Measurements from ENCODE around the gene EGLN3.

EGLN3 gene

GRCh38 chr14:33950320-33951182, at the start of gene EGLN3:
EGLN3 (minus strand) TSS chr14:33951074; CDS start chr14:33950752, 322 bp downstream.
- TF ChIP-seq, protein P1, sequence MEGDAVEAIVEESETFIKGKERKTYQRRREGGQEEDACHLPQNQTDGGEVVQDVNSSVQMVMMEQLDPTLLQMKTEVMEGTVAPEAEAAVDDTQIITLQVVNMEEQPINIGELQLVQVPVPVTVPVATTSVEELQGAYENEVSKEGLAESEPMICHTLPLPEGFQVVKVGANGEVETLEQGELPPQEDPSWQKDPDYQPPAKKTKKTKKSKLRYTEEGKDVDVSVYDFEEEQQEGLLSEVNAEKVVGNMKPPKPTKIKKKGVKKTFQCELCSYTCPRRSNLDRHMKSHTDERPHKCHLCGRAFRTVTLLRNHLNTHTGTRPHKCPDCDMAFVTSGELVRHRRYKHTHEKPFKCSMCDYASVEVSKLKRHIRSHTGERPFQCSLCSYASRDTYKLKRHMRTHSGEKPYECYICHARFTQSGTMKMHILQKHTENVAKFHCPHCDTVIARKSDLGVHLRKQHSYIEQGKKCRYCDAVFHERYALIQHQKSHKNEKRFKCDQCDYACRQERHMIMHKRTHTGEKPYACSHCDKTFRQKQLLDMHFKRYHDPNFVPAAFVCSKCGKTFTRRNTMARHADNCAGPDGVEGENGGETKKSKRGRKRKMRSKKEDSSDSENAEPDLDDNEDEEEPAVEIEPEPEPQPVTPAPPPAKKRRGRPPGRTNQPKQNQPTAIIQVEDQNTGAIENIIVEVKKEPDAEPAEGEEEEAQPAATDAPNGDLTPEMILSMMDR (conservative IDR thresholded peaks at IDR 0.05; ENCODE audit: low read depth, low read length): no peak
- DNase-seq (ENCODE audit: low read depth): peak; percentile 50
- peak within 1 kb of the TSS; percentile 67 for H3K4me3 ChIP-seq (ENCODE audit: low read depth, low read length)

DNA sequence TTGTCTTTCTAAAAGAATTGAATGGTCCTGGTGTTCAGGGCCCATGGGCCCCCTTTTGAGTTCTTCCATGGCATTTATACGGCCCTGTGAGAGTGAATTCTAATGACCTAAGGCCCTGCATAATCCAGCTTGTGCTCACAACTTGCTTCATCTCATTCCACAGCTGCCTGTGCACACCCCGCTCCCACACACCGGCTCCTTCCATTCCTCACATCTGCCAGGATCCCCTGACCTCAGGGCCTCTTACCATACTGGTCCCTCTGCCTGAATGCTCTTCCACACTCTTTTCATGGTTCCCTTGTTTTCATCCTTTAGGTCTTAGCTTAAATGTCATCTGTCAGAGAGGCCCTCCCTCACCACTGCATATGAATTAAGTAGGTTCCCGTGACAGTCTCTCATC, 49.5 kb upstream of the EGLN3 start:
- no peak for DNase-seq (ENCODE audit: low read depth)
- H3K4me3 ChIP-seq (ENCODE audit: low read depth, low read length): no peak overlapping the region
- TF ChIP-seq, protein P1 (conservative IDR thresholded peaks at IDR 0.05; ENCODE audit: low read depth, low read length): no peak

- TF ChIP-seq, protein P1 (conservative IDR thresholded peaks at IDR 0.05; ENCODE audit: low read depth, low read length): no peak
- no peak overlapping the region for H3K4me3 ChIP-seq (ENCODE audit: low read depth, low read length)
- DNase-seq (ENCODE audit: low read depth): no peak
Measured at GRCh38 chr14:33999771-34000291, 49.0 kb upstream of the EGLN3 start.

- no peak overlapping the region for H3K4me3 ChIP-seq (ENCODE audit: low read depth, low read length)
- no peak for DNase-seq (ENCODE audit: low read depth)
- TF ChIP-seq, protein P1 (conservative IDR thresholded peaks at IDR 0.05; ENCODE audit: low read depth, low read length): no peak
Measured at GRCh38 chr14:33997611-33998010, 46.7 kb upstream of the EGLN3 start.

GRCh38 chr14:33996462-33996861, 45.6 kb upstream of the EGLN3 start:
- TF ChIP-seq, protein P1 (conservative IDR thresholded peaks at IDR 0.05; ENCODE audit: low read depth, low read length): no peak
- no peak overlapping the region for H3K4me3 ChIP-seq (ENCODE audit: low read depth, low read length)
- no peak for DNase-seq (ENCODE audit: low read depth)

DNA sequence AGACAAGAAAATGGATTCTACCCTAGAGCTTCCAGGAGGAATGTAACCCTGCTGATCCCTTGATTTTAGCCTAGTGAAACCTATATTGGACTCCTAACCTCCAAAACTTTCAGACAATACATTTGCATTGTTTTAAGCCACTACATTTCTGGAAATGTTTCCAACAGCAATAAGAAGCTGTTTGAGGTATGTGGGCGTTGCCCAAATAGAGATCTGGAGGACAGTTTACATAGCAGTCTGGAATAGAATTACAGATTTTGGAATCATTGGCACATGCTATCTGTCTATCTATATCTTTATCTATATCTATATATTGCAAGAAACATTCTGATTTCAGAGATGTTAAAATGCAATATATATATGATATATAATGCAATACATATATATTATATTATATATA, 42.4 kb upstream of the EGLN3 start:
- no peak overlapping the region for H3K4me3 ChIP-seq (ENCODE audit: low read depth, low read length)
- DNase-seq (ENCODE audit: low read depth): no peak
- TF ChIP-seq, protein P1 (conservative IDR thresholded peaks at IDR 0.05; ENCODE audit: low read depth, low read length): no peak

Data from choroid plexus epithelial cell (primary cell).